Suprapubic skin (tissue), 4 donors: Measurements from ENCODE around the gene CD2BP2.

ENCODE experiments used
- CTCF ChIP-seq, 2 donors: fragments of 200-600 bp in 1 of 2; fragments of 450-650 bp in 1 of 2; sonication (generic) in 1 of 2; IDR thresholded peaks; one replicate each; pipeline ENCODE4 v1.5.1; 2016 to 2019; ENCODE audit warnings: antibody characterized with exemption in 2 of 2, mild to moderate bottlenecking in 1 of 2, moderate library complexity in 1 of 2
- EP300 ChIP-seq: sonication (generic); formaldehyde crosslinking; IDR thresholded peaks from one replicate; pipeline ENCODE4 v1.6.1; 2017; ENCODE audit warnings: antibody characterized with exemption
- POLR2A ChIP-seq, 2 donors: fragments of 450-650 bp; IDR thresholded peaks; one replicate each; pipeline ENCODE4 v1.6.1; 2017; ENCODE audit warnings: antibody characterized with exemption in 2 of 2, mild to moderate bottlenecking in 2 of 2, moderate library complexity in 2 of 2
- POLR2AphosphoS5 ChIP-seq, 3 donors: sonication (generic); formaldehyde crosslinking; IDR thresholded peaks; one replicate each; pipeline ENCODE4 v1.6.1; 2017; ENCODE audit warnings: antibody characterized with exemption in 3 of 3

- no peak for TF ChIP-seq CTCF (IDR thresholded peaks at IDR 0.05)
- no peak for TF ChIP-seq POLR2A (IDR thresholded peaks at IDR 0.05)
- TF ChIP-seq EP300: no peak
- TF ChIP-seq POLR2AphosphoS5 (IDR thresholded peaks at IDR 0.05): no peak
Observed at GRCh38 chr16:30358577-30358936, 3.4 kb upstream of the CD2BP2 start.
